Mesendoderm (in vitro differentiated cells): Measurements from ENCODE around the gene BACH2.

Experiments
- DNase-seq: peaks from one replicate; pipeline ENCODE4 v3.0.0; 2013
- H2AK5ac ChIP-seq: 2 replicates; pipeline ENCODE4 v1.6.1; 2013; ENCODE audit warnings: low read length, inconsistent platforms
- H2BK120ac ChIP-seq: 2 replicates; pipeline ENCODE4 v1.6.1; 2013; ENCODE audit warnings: low read depth, mild to moderate bottlenecking, low read length, moderate library complexity, mixed read lengths
- H2BK15ac ChIP-seq: replicated peaks from 2 replicates; pipeline ENCODE4 v1.6.1; 2013; ENCODE audit warnings: low read depth, mild to moderate bottlenecking, moderate library complexity
- H2BK5ac ChIP-seq: 2 replicates; pipeline ENCODE4 v1.6.1; 2013; ENCODE audit warnings: low read length, inconsistent platforms
- H3K18ac ChIP-seq: 2 replicates; pipeline ENCODE4 v1.6.1; 2013; ENCODE audit warnings: mild to moderate bottlenecking, low read length, mixed read lengths
- H3K23ac ChIP-seq: one replicate; pipeline ENCODE4 v1.6.1; 2013; ENCODE audit warnings: low read length
- H3K27ac ChIP-seq: 2 replicates; pipeline ENCODE4 v1.5.1; 2013; ENCODE audit warnings: low read depth, mild to moderate bottlenecking, inconsistent platforms, low read length, moderate library complexity
- H3K27me3 ChIP-seq: 2 replicates; pipeline ENCODE4 v1.6.1; 2013; ENCODE audit warnings: low read length, control low read depth, mild to moderate bottlenecking, inconsistent platforms; ENCODE audit not compliant: insufficient read depth, poor library complexity
- H3K36me3 ChIP-seq: 2 replicates; pipeline ENCODE4 v1.6.1; 2013; ENCODE audit warnings: low read length, inconsistent platforms; ENCODE audit not compliant: control insufficient read depth, insufficient read depth
- H3K4ac ChIP-seq: one replicate; pipeline ENCODE4 v1.6.1; 2013; ENCODE audit warnings: low read depth, mild to moderate bottlenecking, low read length, moderate library complexity
- H3K4me1 ChIP-seq: 2 replicates; pipeline ENCODE4 v1.6.1; 2013; ENCODE audit warnings: low read depth, low read length, inconsistent platforms; ENCODE audit not compliant: control insufficient read depth
- H3K4me2 ChIP-seq: 2 replicates; pipeline ENCODE4 v1.6.1; 2013; ENCODE audit warnings: low read length
- H3K4me3 ChIP-seq: 2 replicates; pipeline ENCODE4 v1.5.1; 2013; ENCODE audit warnings: mild to moderate bottlenecking, low read length
- H3K56ac ChIP-seq: one replicate; pipeline ENCODE4 v1.6.1; 2013; ENCODE audit warnings: low read length
- H3K79me1 ChIP-seq: 2 replicates; pipeline ENCODE4 v1.6.1; 2013; ENCODE audit warnings: low read length, inconsistent platforms
- H3K79me2 ChIP-seq: 2 replicates; pipeline ENCODE4 v1.6.1; 2013; ENCODE audit warnings: mild to moderate bottlenecking, low read length; ENCODE audit not compliant: control insufficient read depth, insufficient read depth
- H3K9ac ChIP-seq: 2 replicates; pipeline ENCODE4 v1.6.1; 2013; ENCODE audit warnings: low read length, inconsistent platforms
- H4K5ac ChIP-seq: one replicate; pipeline ENCODE4 v1.6.1; 2013; ENCODE audit warnings: low read length
- H4K8ac ChIP-seq: one replicate; pipeline ENCODE4 v1.6.1; 2013; ENCODE audit warnings: low read depth, mild to moderate bottlenecking, control low read depth, low read length, moderate library complexity
- WGBS: extraction: QIAGEN DNeasy Blood & Tissue Kit; methylation state at CpG from one replicate; pipeline ENCODE4 v1.1.7; 2013; ENCODE audit warnings: low lambda C conversion rate, missing lambda C conversion rate; ENCODE audit not compliant: insufficient coverage; ENCODE audit errors: extremely low coverage; 5-methylcytosine and 5-hydroxymethylcytosine counted together

Gene BACH2

DNA sequence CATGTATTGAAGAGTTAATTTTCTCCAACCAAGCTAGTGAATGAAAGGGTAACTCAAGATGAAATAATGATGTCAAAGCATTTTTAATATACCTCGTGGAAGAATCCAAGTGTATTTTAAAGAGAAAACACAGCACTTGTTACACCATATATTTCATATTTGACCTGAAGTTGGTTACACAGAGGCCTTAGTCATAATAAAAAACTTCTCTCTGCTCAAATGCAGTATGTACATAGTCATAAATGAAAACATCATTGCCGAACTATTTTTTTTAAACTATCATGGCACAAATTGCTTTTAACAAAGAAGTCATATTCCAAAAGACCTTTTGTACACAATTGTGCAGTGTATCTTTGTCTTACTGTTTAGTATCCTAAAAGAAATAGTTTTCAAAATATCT is 43.0 kb downstream of the BACH2 start:
- Histone ChIP-seq H3K79me1 (no peaks in the 10 kb centered on the region), H3K56ac (no peak overlapping the region)

DNA sequence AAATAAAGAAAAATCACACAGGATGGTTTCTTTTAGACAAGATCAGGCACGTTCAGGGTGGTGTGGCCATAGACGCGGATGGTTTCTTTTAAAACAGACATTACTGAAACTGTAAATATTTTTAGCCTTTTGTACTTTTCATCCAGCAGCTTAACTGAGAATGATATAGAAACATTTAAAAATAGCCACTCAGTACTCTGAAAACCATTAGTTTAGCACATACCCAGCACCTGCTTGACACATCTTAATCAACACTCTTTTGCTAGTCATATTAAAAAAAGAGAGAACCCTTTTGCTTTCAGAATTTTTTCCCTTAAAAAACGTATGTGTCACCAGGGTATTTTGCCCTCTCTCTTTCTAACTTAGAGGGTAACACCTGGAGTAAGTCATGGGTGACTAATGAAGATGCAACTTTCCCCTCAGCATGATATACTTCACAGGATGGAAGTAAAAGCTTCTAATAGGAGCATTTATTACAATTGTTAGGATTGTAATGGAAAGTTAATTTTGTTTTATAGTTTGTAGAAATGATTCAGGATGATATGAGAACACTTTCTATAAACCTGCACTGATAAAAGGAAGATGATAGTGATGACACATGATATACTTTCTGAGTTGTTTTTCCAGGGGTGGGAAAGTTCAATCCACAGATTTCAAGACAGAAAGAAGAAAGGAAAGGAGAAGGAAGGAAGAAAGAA is 45.2 kb downstream of the BACH2 start:
- Histone ChIP-seq H3K56ac (no peak overlapping the region), H3K4ac (no peak overlapping the region), H3K27ac (no peak overlapping the region), H3K9ac (no peak overlapping the region), H3K23ac (no peak overlapping the region), H4K8ac (no peak overlapping the region), H3K4me1 (no peaks in the 10 kb centered on the region), H3K18ac (no peak overlapping the region), H2AK5ac (no peak overlapping the region), H4K5ac (no peak overlapping the region), H2BK120ac (no peak overlapping the region), H2BK5ac (no peak overlapping the region), H3K79me1 (no peaks in the 10 kb centered on the region), H3K4me2 (no peak overlapping the region), H3K4me3 (no peak overlapping the region), H3K36me3 (no peaks in the 10 kb centered on the region), H3K79me2 (no peaks in the 10 kb centered on the region), H3K27me3 (no peaks in the 10 kb centered on the region), H2BK15ac (no peak overlapping the region)
- WGBS: no CpG with 5 or more reads among the region's 4 CpGs
- no peak for DNase-seq

More for the DNA sequence above, 43.0 kb downstream of the BACH2 start:
- Histone ChIP-seq H4K5ac (no peak overlapping the region), H3K23ac (no peak overlapping the region), H2BK15ac (no peak overlapping the region), H3K4ac (no peak overlapping the region), H3K27me3 (no peaks in the 10 kb centered on the region), H3K36me3 (no peaks in the 10 kb centered on the region), H4K8ac (no peak overlapping the region), H3K27ac (no peak overlapping the region), H2BK120ac (no peak overlapping the region), H3K4me3 (no peak overlapping the region), H3K4me2 (no peak overlapping the region), H2AK5ac (no peak overlapping the region), H3K18ac (no peak overlapping the region), H3K79me2 (no peaks in the 10 kb centered on the region), H2BK5ac (no peak overlapping the region), H3K4me1 (no peaks in the 10 kb centered on the region), H3K9ac (no peak overlapping the region)
- DNase-seq: no peak
- WGBS: no CpG with 5 or more reads among the region's 2 CpGs

DNA sequence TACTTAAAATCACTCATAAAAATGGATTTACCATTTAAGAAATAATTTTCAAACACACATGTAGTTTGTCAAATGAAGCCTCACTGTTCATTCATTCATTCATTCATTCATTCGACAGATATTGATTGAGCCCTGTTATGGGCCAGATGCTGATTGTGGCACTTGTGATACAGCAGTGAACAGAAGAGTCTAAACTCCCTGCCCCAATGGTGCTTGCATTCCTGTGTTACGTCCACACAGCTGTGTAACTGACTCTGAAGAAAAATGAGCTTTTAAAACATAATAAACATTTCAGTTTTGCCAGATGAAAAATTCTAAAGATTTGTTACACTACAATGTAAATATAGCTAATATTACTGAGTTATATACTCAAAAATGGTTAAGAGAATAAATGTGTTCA is 46.2 kb downstream of the BACH2 start:
- H2BK120ac ChIP-seq: no peak overlapping the region
- no peak for DNase-seq
- H4K8ac ChIP-seq: no peak overlapping the region
- H3K36me3 ChIP-seq: no peaks in the 10 kb centered on the region
- H3K4me3 ChIP-seq: no peak overlapping the region
- no peak overlapping the region for H2AK5ac ChIP-seq
- peak overlapping the region; percentile 55 for H3K4ac ChIP-seq
- no peak overlapping the region for H2BK5ac ChIP-seq
- no peak overlapping the region for H3K9ac ChIP-seq
- H3K79me2 ChIP-seq: no peaks in the 10 kb centered on the region
- H3K27ac ChIP-seq: no peak overlapping the region
- no peaks in the 10 kb centered on the region for H3K4me1 ChIP-seq
- H3K27me3 ChIP-seq: no peaks in the 10 kb centered on the region
- H3K4me2 ChIP-seq: no peak overlapping the region
- no peak overlapping the region for H3K18ac ChIP-seq
- H4K5ac ChIP-seq: no peak overlapping the region
- no peak overlapping the region for H3K23ac ChIP-seq
- H3K56ac ChIP-seq: no peak overlapping the region
- WGBS: no CpG with 5 or more reads among the region's 2 CpGs
- H2BK15ac ChIP-seq: no peak overlapping the region
- no peaks in the 10 kb centered on the region for H3K79me1 ChIP-seq

DNA sequence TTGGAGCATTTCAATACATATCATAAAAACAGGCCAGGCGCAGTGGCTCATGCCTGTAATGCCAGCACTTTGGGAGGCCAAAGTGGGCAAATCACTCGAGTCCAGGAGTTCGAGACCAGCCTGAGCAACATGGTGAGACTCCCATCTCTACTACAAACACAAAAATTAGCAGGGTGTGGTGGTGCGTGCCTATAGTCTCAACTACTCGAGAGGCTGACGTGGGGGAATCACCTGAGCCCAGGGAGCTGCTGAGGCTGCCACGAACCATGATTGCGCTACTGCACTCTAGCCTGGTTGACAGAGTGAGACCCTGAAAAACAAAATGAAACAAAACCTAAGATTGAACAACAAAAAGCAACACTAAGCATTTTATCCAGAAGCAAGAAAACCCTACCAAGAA is 47.2 kb downstream of the BACH2 start:
- H3K27ac ChIP-seq: no peak overlapping the region
- no peak overlapping the region for H2BK15ac ChIP-seq
- no peaks in the 10 kb centered on the region for H3K36me3 ChIP-seq
- H3K56ac ChIP-seq: no peak overlapping the region
- H2BK120ac ChIP-seq: no peak overlapping the region
- no peak overlapping the region for H3K4me2 ChIP-seq
- no peak overlapping the region for H2BK5ac ChIP-seq
- H3K27me3 ChIP-seq: no peaks in the 10 kb centered on the region
- H3K4me1 ChIP-seq: no peaks in the 10 kb centered on the region
- no peaks in the 10 kb centered on the region for H3K79me2 ChIP-seq
- no peak overlapping the region for H3K9ac ChIP-seq
- H4K8ac ChIP-seq: no peak overlapping the region
- H3K4ac ChIP-seq: no peak overlapping the region
- DNase-seq: no peak
- no peak overlapping the region for H3K23ac ChIP-seq
- H4K5ac ChIP-seq: no peak overlapping the region
- no peak overlapping the region for H2AK5ac ChIP-seq
- no peak overlapping the region for H3K4me3 ChIP-seq
- WGBS: no CpG with 5 or more reads among the region's 8 CpGs
- H3K79me1 ChIP-seq: no peaks in the 10 kb centered on the region
- H3K18ac ChIP-seq: no peak overlapping the region

DNA sequence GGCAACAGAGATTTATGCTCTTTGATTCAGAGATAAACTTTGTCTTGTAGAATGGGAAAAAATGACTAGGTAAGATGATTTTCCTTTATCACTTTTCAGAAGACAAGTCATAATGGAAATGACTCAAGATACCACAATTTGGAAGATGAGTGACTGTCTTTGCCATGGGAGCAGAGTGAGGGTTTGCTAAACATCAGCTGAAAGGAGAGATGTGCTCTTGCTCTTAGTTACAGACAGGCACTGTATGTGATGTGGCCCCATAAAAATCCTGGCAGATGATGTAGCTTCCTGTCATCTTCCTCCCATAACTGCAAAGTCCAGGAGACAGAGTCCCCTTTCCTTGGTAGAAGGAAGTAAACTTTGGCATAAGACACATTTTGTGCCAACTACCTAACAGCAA is 47.6 kb downstream of the BACH2 start:
- Histone ChIP-seq H3K27ac (no peak overlapping the region), H3K79me2 (no peaks in the 10 kb centered on the region), H3K36me3 (no peaks in the 10 kb centered on the region), H4K8ac (no peak overlapping the region), H2AK5ac (no peak overlapping the region), H2BK120ac (no peak overlapping the region), H3K4me3 (no peak overlapping the region), H3K27me3 (no peaks in the 10 kb centered on the region), H2BK5ac (no peak overlapping the region), H3K4me2 (no peak overlapping the region), H3K18ac (no peak overlapping the region), H3K9ac (no peak overlapping the region), H3K79me1 (no peaks in the 10 kb centered on the region), H4K5ac (no peak overlapping the region), H3K4ac (no peak overlapping the region), H3K4me1 (no peaks in the 10 kb centered on the region), H2BK15ac (no peak overlapping the region), H3K23ac (no peak overlapping the region), H3K56ac (no peak overlapping the region)
- no peak for DNase-seq

DNA sequence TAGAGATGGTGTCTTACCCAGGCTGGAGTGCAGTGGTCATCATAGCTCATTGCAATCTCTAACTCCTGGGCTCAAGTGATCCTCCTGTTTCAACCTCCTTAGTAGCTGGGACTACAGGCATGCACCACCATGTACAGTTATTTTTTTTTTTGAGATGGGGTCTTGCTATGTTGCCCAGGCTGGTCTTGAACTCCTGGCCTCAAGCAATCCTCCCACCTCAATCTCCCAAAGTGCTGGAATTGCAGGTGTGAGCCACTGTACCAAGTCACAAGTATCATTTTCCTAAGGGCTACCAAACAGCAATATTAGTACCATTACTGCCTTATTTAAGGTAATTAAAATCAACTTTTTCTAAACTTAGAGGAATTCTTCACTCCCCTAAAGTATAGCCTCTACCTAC is 49.4 kb downstream of the BACH2 start:
- Histone ChIP-seq H2BK5ac (no peak overlapping the region), H3K27ac (no peak overlapping the region), H3K9ac (no peak overlapping the region), H3K4me3 (no peak overlapping the region), H3K56ac (no peak overlapping the region), H3K4me2 (no peak overlapping the region), H2AK5ac (no peak overlapping the region), H2BK15ac (no peak overlapping the region), H4K8ac (no peak overlapping the region), H3K4ac (no peak overlapping the region), H3K79me2 (no peaks in the 10 kb centered on the region), H2BK120ac (no peak overlapping the region), H3K36me3 (no peaks in the 10 kb centered on the region), H3K23ac (no peak overlapping the region), H3K18ac (no peak overlapping the region), H4K5ac (no peak overlapping the region), H3K4me1 (no peaks in the 10 kb centered on the region), H3K79me1 (no peaks in the 10 kb centered on the region), H3K27me3 (no peaks in the 10 kb centered on the region)
- no peak for DNase-seq
